HG03025 (cell line): ENCODE results near the gene MED13L.

Experiments used
- ATAC-seq: cut with Tn5 transposase; IDR thresholded peaks from one replicate; pipeline ENCODE4 v1.9.1; 2021; ENCODE audit warnings: mild to moderate bottlenecking, moderate library complexity; ENCODE audit not compliant: unreplicated experiment, low FRiP score

Gene MED13L

DNA sequence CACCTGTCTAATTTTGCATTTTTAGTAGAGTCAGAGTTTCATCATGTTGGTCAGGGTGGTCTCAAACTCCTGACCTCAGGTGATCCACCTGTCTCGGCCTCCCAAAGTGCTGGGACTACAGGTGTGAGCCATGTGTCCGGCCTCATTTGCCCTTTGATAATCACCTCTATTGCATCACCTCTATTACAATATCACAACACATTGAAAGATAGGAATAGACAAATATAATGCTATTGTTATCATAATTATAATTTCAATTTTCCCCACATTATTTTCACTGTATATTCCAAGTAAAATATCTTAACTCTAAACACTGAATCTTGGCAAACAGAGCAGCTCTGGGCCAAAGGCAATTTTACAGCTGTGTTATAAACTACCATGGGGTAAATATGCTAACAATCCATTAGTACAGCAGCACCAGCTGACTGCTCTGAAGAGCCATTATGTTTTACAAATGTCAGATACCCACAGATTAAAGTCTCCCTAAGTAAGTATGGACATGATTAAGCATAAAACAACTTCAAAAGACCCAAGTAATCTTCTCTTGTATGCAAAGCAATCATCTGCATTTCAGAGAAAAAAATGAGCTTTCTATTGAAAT is 173.2 kb downstream of the MED13L start:
- no peak for ATAC-seq

DNA sequence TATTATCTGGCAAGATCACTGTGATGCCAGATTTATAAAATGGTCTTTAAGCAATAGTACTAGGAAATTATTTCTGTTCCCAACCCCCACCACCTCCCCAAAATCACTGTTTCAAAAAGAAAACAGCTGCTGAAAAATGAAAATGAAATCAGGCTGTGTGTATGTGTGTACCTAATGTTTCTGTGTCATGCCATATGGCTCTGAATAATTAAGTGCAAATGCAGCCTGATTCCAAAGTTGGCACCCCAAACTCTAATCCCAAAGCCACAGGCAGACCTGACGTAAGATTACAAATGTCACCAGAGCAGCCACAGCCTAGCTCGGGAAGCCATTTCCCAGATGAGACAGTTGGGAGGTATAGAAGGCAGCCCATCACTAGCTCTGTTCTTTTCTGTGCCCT is 175.5 kb downstream of the MED13L start:
- ATAC-seq, result no peak

DNA sequence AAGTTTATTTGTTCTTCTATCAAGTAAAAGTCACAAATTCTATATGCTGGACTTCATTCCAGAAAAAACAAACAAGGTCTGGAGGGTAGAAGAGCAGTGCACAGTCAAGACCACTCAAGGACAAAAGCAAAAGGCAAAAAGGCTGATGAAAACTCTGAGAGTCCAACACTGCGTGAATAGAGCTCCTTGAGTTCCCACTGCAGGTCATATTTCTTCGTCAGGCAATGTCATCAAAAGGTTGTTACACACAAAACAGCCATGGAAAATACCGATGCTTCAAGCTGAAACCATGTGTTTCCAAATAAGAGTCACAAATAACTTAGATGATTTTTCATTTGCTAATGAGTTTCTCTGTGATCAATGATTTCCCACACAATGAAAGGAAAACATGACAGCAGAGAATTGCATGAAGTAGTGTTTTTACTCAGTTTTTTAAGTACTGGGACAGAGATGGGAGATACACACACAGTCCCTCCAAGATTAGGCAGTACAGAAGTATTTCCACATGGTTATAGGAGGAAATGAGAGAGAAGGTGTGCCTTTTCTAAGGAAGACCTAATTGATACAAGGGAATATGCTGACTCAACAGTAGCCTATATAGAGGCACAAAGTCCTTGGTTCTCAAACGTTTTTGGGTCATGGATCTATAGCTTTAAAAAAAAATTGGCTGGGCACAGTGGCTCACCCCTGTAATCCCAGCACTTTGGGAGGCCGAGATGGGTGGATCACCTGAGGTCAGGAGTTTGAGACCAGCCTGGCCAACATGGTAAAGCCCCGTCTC is 177.7 kb downstream of the MED13L start:
- ATAC-seq, result no peak

DNA sequence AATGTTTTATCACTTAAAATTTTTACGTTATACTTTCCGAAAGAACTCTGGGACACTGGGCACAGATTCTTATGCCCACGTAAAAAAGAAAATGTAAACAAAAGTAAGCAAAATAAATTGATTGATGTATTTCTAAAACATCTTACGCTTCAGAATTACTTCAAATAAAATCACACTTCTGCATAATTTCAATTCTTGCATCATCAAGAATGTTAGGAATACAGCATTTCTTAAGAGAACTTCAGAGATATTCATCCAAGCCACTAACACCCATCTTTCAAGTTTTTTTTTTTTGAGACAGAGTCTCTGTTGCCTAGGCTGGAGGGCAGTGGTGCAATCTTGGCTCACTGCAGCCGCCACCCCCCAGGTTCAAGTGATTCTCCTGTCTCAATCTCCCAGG is 180.6 kb downstream of the MED13L start:
- no peak for ATAC-seq

DNA sequence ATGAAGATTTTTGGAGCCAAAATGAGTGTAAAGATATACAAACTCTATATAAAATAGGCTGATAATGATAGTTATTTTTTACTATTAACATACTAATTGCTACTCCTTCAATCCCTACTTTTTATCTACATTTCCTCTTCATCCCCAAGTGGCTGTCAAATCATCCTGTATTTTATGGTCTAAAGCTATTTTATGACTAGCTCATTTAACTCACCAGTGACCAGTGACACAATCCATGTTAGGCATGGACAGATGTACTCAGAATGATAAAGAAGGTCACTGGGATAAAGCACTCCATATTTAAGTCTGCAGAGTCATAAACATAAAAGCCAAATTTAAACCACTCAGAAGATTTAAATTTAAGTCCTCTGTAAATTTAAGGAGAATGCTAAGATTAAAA is 183.0 kb downstream of the MED13L start:
- no peak for ATAC-seq

DNA sequence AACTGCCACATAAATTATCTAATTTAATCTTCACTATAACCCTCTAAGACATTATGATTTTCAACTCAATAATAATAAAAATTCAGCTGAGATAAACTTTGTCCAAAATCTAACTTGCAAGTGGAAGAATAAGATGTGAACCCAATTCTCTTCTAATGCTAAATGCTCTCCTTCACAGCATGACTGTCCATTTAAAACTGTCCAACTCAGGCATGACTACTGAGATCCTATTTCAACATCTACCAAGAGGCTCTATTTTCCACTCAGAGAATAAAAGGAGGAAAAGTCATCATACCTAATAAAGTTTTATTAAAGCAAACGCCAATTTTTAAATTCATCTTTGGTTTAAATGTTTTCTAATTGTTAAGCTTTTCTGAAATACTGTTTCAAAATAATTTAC is 183.6 kb downstream of the MED13L start:
- no peak for ATAC-seq

DNA sequence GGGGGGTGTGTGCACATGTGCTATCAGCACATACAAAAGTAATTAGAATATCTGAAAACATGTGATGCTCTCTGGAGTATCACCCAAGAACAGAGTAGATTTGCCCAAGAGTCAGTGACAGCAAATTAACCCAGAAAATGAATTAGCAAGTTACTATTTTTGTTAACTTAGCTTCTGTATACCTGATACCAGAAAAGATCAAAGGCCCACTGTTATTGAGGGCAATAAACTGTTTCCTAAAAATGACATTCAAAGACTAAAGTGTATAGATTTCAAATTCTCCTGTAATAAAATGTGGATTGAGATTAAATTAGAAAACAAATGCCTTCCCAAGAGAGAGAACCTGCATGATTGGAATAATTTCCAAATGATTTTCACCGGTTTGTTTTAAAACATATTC is 184.7 kb downstream of the MED13L start:
- ATAC-seq, result no peak

DNA sequence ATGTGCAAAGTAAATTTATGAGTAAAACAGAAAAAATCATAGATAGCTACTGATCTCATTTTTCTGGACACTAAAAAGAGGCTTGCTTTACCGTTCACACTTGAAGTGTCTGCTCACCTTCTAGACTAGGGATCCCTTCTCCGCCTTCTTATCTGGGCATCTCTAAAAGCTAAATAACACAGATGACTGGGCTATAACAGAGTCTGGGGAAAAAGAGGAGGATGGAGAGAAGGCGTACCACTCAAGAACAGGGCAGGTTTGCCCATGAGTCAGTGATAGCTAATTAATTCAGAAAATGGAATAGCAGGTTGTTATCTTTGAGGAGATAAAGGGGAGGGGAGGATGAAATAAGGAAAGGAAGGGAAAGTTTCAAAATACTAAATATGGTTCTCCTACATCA is 185.3 kb downstream of the MED13L start:
- no peak for ATAC-seq

DNA sequence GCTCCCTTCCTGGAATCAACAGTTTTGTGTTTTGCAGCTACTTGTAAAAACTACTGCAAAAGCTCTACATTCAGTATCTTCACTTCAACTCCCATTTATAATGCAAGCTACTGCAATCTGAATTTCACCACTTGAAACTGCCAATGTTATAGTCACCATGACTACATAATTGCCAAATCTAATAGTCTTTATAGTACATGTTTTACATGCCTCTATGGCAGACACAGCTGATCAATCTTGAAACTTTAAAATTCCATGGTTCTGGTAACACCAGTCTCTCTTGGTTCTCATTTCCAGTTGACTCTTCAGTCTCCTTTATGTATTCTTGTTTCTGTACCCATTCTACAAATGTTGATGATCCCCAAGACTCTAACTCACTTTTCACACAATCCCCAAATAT is 185.9 kb downstream of the MED13L start:
- no peak for ATAC-seq

DNA sequence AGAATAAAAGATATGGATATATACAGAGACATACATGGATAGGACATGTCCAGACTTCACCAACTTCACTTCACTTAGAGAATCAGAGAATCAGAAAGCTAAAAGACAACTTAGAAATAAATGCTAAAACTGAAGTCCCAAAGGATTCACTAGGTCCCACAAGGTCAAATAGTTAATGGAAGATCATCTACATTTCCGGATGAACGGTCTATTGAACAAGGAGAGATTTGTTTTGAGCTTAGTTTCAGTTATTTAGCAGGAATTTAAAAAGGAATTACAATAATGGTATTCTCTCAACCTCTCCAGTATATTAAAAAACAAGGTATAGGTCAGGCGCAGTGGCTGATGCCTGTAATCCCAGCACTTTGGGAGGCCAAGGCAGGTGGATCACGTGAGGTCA is 187.0 kb downstream of the MED13L start:
- no peak for ATAC-seq

DNA sequence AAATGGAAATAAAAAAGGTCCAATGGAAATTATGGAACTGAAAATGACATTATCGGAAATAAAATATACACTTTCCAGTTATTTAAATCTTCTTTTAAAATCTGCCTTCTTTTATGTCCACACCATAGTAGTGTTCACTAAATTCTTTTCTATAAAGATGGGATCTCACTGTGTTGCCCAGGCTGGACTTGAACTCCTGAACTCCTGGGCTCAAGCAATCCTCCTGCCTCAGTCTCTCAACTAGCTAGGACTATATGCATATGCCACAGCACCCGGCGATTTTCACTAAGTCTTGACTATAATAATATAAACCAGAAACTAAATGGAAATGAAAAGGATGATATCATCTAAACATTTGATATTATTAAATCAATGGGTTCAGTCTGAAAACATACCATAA is 188.4 kb downstream of the MED13L start:
- ATAC-seq, result no peak

DNA sequence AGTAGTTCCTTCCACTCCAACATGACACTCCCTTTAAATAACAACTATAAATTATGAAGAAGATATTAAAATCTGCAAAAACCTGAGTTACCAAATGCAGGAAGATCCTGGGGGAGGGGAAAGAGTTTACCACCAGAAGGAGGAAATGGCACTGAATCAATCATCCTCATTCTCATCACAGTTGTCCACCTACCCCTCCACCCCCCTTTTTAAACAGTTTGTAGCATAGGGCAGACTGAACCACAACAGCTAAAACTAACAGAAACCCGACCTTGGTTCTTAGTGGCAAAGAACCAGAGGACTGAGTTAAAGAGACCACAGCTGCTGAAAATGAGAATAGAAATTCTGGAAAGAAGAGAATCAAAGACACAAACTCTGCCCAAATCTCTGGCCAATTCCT is 189.5 kb downstream of the MED13L start:
- ATAC-seq, result no peak

DNA sequence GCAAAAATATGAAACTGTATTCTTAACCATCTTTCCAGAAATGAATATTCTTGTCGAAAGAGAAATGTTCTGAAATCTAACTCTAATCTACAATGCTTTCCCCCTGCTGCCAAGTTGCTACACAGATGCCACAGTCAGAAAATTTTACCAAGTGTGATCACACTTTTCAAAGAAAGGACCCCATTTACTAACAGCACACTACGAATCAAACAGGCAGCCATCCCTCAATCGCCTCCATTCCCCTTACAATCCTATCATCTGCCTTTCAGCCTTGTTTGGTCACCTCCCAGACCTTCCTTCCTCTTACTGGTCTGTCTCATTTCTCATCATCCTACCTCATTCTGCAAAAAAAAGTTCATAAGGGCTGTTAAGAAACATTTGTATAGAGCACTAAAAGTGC is 190.1 kb downstream of the MED13L start:
- ATAC-seq, result no peak

DNA sequence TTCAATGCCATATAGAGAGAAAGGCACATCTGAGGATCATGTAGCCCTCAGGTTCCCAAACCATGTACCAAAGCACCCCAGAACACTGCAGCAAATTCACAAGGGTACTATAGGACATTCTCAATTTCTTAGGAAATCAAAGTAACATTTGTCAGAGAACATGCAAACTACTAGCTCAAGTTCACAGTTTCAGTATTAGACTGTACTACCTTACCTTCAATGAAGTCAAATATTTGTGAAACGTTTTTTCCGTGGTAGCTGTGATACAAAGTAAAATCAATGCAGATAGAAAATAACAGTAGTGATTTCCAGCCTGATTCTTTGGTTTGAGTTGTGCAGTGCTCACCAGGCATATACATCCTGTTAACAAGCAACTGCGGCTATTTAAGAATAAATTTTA is 197.1 kb downstream of the MED13L start:
- no peak for ATAC-seq

DNA sequence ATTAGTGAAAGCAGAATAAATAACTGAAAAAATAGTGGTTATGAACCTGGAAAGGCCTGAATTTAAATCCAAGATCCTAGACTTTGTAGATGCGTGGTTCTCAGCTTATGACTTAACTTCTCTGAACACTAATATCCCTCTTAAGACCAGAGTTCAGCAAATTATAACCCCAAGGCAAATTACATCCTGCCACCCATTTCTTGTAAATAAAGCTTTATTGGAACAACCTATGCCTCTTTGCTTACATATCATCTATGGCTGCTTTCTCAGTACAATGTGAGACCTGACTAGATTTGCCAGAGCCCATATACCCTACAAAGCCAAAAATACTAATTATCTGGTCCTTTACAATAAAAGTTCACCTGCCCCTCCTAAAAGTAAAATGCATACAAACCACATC is 199.1 kb downstream of the MED13L start:
- ATAC-seq, result no peak

DNA sequence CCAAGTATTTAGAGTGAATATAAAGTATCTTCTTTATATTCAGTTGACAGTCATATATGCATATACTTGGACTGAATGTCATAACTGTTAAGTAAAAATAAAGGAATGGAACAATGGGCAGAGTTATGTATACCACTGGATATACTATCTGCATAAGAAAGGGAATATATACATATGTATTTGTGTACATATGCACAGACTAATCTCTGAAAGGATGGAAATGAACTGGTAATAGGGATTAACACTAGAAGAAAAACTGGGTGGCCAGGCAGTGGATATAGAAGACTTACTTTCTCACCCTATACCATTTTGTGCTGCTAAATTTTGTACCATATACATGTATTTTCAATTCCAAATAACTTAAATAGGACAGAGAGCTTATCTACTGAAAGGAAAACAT is 200.1 kb downstream of the MED13L start:
- no peak for ATAC-seq

DNA sequence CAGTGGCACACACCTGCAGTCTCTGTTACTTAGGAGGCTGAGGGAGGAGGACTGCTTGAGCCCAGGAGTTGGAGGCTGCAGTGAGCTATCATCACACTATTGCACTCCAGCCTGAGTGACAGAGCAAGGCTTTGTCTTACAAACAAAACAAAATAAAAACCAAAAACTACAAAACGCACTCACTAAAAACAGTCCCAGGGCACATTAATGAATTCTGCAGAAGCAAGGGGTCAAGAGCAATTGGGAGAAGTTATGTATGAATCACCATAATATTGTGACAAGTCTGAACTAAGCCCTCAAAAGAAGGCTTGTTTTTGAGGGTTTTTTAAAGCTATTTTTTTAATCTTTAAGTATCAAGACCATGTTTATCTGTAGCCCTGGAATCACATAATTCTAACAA is 201.1 kb downstream of the MED13L start:
- ATAC-seq, result no peak

DNA sequence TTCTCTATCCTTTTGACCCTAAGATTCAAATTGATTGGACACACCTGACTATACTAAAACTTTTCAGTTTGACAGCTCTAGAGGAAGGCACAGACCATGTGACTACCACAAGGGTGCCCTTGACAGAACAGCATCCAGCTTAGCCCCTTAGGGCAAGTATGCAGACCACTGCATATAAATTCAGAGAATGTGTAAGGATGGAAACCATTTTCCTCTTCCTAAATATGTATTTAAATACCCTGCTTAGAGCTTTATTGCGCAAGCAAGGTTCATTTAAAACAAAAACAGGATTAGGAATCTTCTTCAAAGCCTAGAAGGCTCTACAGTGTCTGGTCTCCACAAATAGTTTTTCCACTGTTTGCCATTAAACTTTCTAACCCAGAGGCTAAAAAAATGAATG is 202.8 kb downstream of the MED13L start:
- ATAC-seq, result no peak

DNA sequence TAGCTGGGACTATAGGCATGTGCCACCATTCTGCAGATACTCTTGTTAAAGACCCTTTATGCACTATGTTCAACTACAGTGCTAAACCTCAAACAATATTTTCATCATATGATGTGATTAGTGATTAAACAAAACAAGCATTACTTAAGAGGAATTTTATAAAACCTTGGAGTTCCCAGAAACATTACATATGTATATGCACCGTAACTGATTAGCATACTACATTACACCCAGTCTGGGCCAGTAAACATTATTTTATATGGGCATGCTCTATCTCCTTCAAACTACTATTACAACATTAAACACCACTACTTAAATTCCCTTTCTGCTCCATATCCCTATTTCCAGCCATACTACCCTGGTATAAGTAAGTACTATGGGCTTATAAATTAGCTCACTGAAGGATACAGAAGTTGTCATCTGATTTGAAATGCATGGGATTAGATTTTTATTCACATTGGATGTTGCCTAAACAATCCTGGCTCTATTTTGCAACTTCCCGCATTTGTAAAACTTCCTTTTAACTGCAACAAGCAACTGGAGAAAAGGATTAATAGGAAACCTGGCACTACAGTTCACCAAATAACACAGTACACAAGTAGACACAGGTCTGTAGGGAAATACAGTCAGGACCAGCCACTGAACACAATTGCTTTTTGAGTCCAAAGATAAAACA is 205.8 kb downstream of the MED13L start:
- ATAC-seq, result no peak

DNA sequence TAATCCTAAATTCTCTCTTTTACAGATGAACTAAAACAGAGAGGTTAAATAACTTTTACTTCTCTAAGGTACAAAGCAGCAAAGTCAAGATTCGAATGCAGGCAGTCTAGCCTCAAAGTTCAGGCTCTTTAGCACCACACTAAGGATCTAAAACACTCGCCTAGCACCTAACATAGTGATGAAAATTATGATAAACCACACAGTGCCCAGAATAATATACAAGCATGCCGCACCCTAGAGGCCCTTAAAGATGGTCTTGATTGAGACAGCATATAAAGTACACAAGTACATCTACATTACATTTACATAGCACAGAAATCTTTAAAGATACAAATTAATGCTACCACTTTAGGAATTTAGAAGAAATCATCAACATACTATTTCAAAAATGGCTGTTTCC is 207.0 kb downstream of the MED13L start:
- ATAC-seq, result no peak

DNA sequence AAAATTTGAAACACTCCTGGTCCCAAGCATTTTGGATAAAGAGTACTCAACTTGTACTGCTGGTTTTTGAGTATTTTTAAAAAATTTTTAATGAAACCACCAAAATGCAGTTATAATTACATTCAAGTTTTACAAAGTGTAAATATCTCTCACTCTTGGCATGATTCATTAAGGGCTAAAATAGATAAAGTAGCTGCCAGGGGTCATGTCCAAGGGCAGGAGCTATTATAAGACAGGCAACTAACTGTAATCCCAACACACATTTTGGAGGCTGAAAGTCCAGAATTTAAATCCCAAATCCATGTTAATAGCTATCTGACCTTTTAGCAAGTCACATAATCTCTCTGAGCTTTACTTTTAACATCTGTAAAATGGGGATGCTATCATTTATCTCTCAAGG is 207.6 kb downstream of the MED13L start:
- ATAC-seq, result no peak

DNA sequence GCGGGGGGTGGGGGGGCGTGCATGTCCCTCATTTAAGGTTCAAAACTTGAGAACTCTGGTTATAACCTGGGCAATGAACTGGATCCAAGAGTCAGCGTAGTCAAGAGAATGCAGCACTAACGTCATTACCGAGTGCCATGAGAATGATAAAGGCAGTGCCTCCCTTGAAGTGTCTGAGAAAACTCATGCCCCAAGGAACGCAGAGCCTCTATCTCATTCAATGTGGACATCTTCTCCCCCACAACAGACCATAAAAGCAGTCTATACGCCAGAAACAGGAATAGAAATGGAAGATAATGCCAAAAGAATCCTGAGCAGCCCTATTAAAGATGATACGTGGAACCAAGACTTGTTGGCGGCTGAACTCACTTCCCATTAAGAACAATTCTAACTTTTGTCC is 208.6 kb downstream of the MED13L start:
- ATAC-seq, result no peak
